Hepatocyte (in vitro differentiated cells): ENCODE results near the gene COBL. TPM values are rescaled to one million over a fixed set of nuclear protein-coding genes. Genes with fewer than 3 reads are reported as not detected.
A peak's percentile ranks its signal among the peaks of the same experiment; 100 is the strongest.

Source experiments
- DNase-seq: peaks from one replicate; pipeline ENCODE4 v3.0.0-alpha.2; 2016; ENCODE audit warnings: low spot score
- H2AFZ ChIP-seq: fragments of 200-600 bp; sonication (generic); 2 replicates; pipeline ENCODE4 v1.6.0; 2016; ENCODE audit warnings: antibody characterized with exemption, mild to moderate bottlenecking
- H3K27ac ChIP-seq: fragments of 200-600 bp; sonication (generic); 2 replicates; pipeline ENCODE4 v1.5.1; 2016; ENCODE audit warnings: mild to moderate bottlenecking
- H3K27me3 ChIP-seq: fragments of 200-600 bp; sonication (generic); 2 replicates; pipeline ENCODE4 v1.6.1; 2016
- H3K36me3 ChIP-seq: fragments of 200-600 bp; sonication (generic); replicated peaks from 2 replicates; pipeline ENCODE4 v1.5.1; 2016; ENCODE audit warnings: low read depth; ENCODE audit not compliant: insufficient read depth
- H3K4me1 ChIP-seq: fragments of 200-600 bp; sonication (generic); 2 replicates; pipeline ENCODE4 v1.5.1; 2016; ENCODE audit warnings: mild to moderate bottlenecking, moderate library complexity; ENCODE audit not compliant: insufficient read depth
- H3K4me2 ChIP-seq: fragments of 200-600 bp; sonication (generic); 2 replicates; pipeline ENCODE4 v1.6.0; 2016
- H3K4me3 ChIP-seq: fragments of 200-600 bp; sonication (generic); 2 replicates; pipeline ENCODE4 v1.5.1; 2016; ENCODE audit warnings: mild to moderate bottlenecking
- H3K79me2 ChIP-seq: fragments of 200-600 bp; sonication (generic); 2 replicates; pipeline ENCODE4 v1.6.0; 2017; ENCODE audit warnings: mild to moderate bottlenecking
- H3K9me2 ChIP-seq: fragments of 200-600 bp; sonication (generic); replicated peaks from 2 replicates; pipeline ENCODE4 v1.6.0; 2017; ENCODE audit warnings: mild to moderate bottlenecking; ENCODE audit not compliant: insufficient read depth
- H3K9me3 ChIP-seq: fragments of 200-600 bp; sonication (generic); 2 replicates; pipeline ENCODE4 v1.5.1; 2016; ENCODE audit warnings: low read depth, mild to moderate bottlenecking
- H4K20me1 ChIP-seq: fragments of 200-600 bp; sonication (generic); 2 replicates; pipeline ENCODE4 v1.6.0; 2016; ENCODE audit warnings: mild to moderate bottlenecking; ENCODE audit not compliant: insufficient read depth, poor library complexity, severe bottlenecking
- EZH2 ChIP-seq: fragments of 200-600 bp; sonication (generic); IDR thresholded peaks from 2 replicates; pipeline ENCODE4 v1.6.1; 2016; ENCODE audit warnings: antibody characterized with exemption, mild to moderate bottlenecking, borderline replicate concordance
- EZH2phosphoT487 ChIP-seq: fragments of 200-600 bp; sonication (generic); IDR thresholded peaks from one replicate; pipeline ENCODE4 v1.6.1; 2018; ENCODE audit warnings: antibody characterized with exemption, mild to moderate bottlenecking, low read depth, moderate library complexity; ENCODE audit not compliant: unreplicated experiment, severe bottlenecking
- WGBS: methylation state at CpG from one replicate; pipeline ENCODE4 v1.1.6; 2016; ENCODE audit warnings: low lambda C conversion rate; ENCODE audit errors: missing lambda C conversion rate; 5-methylcytosine and 5-hydroxymethylcytosine counted together
- polyA plus RNA-seq: library from polyadenylated mRNA; unstranded; fragments of >200 nt; fragmentation: Nextera tagmentation; extraction: Ambion mirVana; gene quantifications from 2 replicates; pipeline ENCODE4 v1.2.1, GENCODE V29; 2016
- total RNA-seq: library from RNA; depleted of rRNA; stranded (reverse); fragments of >200 nt; gene quantifications from 2 replicates; pipeline ENCODE4 v1.2.3, GENCODE V29; 2014
- TF ChIP-seq, protein P1 (sequence below): fragments of 200-600 bp; sonication (generic); IDR thresholded peaks from 2 replicates; pipeline ENCODE4 v1.5.1; 2016; ENCODE audit warnings: antibody characterized with exemption, mild to moderate bottlenecking; ENCODE audit not compliant: poor library complexity

The COBL gene
- total and polyA plus RNA-seq, 2 experiments from 2014 or later = 7.8 to 20.5 TPM

DNA sequence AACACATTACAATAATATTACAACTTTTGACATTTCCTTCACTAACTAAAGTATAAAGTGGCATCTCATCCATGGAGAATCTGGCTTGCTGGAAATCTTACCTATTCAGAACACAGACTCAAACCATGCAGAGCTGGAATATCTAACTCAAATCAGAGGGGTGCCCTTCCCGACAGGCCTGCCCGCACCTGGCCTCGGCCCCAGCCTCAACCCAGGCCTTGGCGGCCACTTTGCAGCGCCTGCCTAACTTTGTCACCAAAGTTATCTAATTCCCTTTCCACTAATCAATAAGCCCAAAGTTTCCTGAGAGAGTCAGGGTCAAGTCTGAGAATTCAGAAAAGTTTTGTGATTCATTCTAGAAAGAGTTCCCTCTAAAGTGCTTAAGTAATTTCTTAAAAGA, 212.9 kb downstream of the COBL start:
- no peak for DNase-seq
- 91% methylated on average over 5 of the region's 5 CpGs for WGBS
- H3K36me3 ChIP-seq = no peaks in the 10 kb centered on the region
- H3K4me3 ChIP-seq = no peak overlapping the region
- H2AFZ ChIP-seq = no peak overlapping the region
- H3K27me3 ChIP-seq = no peaks in the 10 kb centered on the region
- no peaks in the 10 kb centered on the region for H4K20me1 ChIP-seq
- TF ChIP-seq EZH2phosphoT487 = no peak
- TF ChIP-seq, protein P1, sequence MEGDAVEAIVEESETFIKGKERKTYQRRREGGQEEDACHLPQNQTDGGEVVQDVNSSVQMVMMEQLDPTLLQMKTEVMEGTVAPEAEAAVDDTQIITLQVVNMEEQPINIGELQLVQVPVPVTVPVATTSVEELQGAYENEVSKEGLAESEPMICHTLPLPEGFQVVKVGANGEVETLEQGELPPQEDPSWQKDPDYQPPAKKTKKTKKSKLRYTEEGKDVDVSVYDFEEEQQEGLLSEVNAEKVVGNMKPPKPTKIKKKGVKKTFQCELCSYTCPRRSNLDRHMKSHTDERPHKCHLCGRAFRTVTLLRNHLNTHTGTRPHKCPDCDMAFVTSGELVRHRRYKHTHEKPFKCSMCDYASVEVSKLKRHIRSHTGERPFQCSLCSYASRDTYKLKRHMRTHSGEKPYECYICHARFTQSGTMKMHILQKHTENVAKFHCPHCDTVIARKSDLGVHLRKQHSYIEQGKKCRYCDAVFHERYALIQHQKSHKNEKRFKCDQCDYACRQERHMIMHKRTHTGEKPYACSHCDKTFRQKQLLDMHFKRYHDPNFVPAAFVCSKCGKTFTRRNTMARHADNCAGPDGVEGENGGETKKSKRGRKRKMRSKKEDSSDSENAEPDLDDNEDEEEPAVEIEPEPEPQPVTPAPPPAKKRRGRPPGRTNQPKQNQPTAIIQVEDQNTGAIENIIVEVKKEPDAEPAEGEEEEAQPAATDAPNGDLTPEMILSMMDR = no peak
- TF ChIP-seq EZH2 = no peak
- no peaks in the 10 kb centered on the region for H3K79me2 ChIP-seq
- no peak overlapping the region for H3K4me2 ChIP-seq
- no peaks in the 10 kb centered on the region for H3K9me3 ChIP-seq
- H3K9me2 ChIP-seq = no peaks in the 10 kb centered on the region
- no peak overlapping the region for H3K27ac ChIP-seq
- H3K4me1 ChIP-seq = peaks cover 8% of the 10 kb centered on the region

DNA sequence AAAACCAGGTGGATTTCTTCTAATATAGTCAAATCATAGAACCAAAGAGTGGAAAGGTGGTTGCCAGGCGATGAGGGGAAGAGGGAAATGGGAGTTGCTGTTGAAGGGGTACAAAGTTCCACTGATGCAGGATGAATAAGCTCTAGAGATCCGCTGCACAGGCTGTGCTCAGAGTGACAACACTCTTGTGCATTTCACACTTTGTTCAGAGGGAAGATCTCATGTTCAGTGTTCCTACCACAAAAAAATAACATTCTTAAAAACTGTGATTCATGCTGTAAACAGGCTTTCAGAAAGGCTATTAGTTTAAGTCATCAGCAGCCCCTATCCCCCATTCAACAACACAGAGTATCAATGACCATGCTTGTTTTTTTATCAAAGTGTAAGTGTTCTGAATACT, 213.8 kb downstream of the COBL start:
- H3K4me1 ChIP-seq = peaks cover 8% of the 10 kb centered on the region
- WGBS = 87% methylated on average over 2 of the region's 2 CpGs
- H3K27ac ChIP-seq = peak overlapping the region; percentile 74
- DNase-seq = peak; percentile 20
- H3K79me2 ChIP-seq = no peaks in the 10 kb centered on the region
- H4K20me1 ChIP-seq = no peaks in the 10 kb centered on the region
- H3K4me2 ChIP-seq = no peak overlapping the region
- TF ChIP-seq EZH2phosphoT487 (no peak), EZH2 (no peak)
- TF ChIP-seq, protein P1 = no peak
- no peaks in the 10 kb centered on the region for H3K9me2 ChIP-seq
- H3K4me3 ChIP-seq = no peak overlapping the region
- no peaks in the 10 kb centered on the region for H3K9me3 ChIP-seq
- H2AFZ ChIP-seq = no peak overlapping the region
- H3K36me3 ChIP-seq = no peaks in the 10 kb centered on the region
- no peaks in the 10 kb centered on the region for H3K27me3 ChIP-seq

DNA sequence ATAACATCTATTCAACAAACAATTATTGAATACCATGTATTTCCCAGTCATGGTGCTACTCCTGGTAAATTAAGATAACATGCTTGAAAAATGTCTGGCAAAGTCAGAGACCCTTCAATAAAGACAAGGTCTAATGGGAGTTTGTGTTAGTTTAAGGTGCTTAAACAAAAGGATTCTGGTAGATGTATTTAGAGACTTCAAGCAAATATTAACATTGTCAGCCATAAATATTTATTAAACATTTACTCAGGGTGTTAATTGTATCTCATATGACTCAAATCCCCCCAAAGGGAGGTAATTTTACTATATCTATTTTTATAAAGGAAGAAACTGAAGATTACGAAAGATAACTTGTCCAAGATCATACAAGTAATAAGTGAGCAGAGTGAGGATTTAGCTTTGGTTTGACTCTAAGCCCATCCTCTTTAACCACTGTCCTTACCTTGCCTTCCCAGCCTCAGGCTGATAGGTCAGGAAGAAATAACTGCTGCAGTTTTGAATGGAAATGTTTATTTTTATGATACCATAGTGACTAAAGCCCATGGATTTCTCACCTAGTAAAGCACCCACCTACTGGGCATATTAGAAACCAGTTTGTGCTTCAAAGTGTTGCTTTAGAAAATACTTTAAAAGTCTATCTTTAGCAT, 215.4 kb downstream of the COBL start:
- Histone ChIP-seq H3K4me1 (peaks cover 8% of the 10 kb centered on the region), H3K27ac (peak overlapping the region; percentile 74), H4K20me1 (no peaks in the 10 kb centered on the region), H3K9me3 (peaks cover 5% of the 10 kb centered on the region), H2AFZ (no peak overlapping the region), H3K9me2 (no peaks in the 10 kb centered on the region), H3K27me3 (no peaks in the 10 kb centered on the region), H3K79me2 (peaks cover 2% of the 10 kb centered on the region), H3K4me2 (peak overlapping the region; percentile 5), H3K4me3 (no peak overlapping the region), H3K36me3 (no peaks in the 10 kb centered on the region)
- TF ChIP-seq EZH2phosphoT487 (no peak), EZH2 (no peak)
- TF ChIP-seq, protein P1 = no peak
- WGBS = 81% methylated on average over 1 of the region's 1 CpG
- no peak for DNase-seq

DNA sequence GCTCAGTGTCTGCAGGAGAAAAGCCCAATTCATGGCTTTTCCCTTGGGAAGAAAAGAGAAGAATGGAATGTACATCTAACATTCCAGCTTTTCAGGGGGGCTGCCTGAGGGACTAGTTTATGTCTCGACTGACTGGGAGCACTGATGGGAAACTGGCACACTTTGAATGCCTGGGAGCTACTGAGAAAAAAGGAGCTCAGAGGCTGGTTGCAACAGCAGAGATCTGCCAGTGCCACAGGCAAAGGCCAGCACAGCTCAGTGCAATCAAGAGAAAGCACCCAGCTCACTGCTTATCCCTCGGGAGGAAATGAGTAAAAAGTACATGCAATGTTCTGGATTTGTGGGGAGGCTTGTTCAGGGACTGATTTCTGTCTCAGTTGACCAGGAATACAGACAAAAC, 226.2 kb downstream of the COBL start:
- Histone ChIP-seq H3K4me2 (no peak overlapping the region), H3K4me3 (no peak overlapping the region), H2AFZ (no peak overlapping the region), H4K20me1 (no peaks in the 10 kb centered on the region), H3K27me3 (no peaks in the 10 kb centered on the region), H3K9me2 (no peaks in the 10 kb centered on the region), H3K9me3 (peaks cover 10% of the 10 kb centered on the region), H3K27ac (no peak overlapping the region), H3K79me2 (no peaks in the 10 kb centered on the region), H3K36me3 (no peaks in the 10 kb centered on the region), H3K4me1 (no peaks in the 10 kb centered on the region)
- 46% methylated on average over 2 of the region's 2 CpGs for WGBS
- no peak for DNase-seq
- TF ChIP-seq EZH2phosphoT487 (no peak), EZH2 (no peak)
- TF ChIP-seq, protein P1 = no peak
